H1 (cell line): ENCODE measurements around the gene BICDL1. TPM values are rescaled to one million over a fixed set of nuclear protein-coding genes. Genes with fewer than 3 reads are reported as not detected.

Experiments
- CTCF ChIA-PET: fragments of 300-600 bp; sonication (Branson Sonifier 250); formaldehyde crosslinking; loops from one replicate; lab custom pipeline; 2021; ENCODE audit not compliant: partially characterized antibody; lab: Charles Lee
- POLR2A ChIA-PET: fragments of 300-600 bp; sonication (Branson Sonifier 250); formaldehyde crosslinking; loops from one replicate; lab custom pipeline; 2021; ENCODE audit warnings: inconsistent platforms; ENCODE audit not compliant: partially characterized antibody; lab: Charles Lee
- DNase-seq, 2 experiments: peaks; one replicate each; pipeline versions ENCODE4 v3.0.0 to v3.0.0-alpha.2; 2010 to 2022; ENCODE audit warnings: low spot score in 2 of 2, low read depth in 1 of 2, mixed read lengths in 1 of 2
- FAIRE-seq: peaks from 2 replicates; lab custom pipeline; 2011; peaks lifted over from hg19 to GRCh38; lab: Jason Lieb, UNC
- H2AFZ ChIP-seq: 2 replicates; pipeline ENCODE4 v1.8.1; 2012; ENCODE audit warnings: low read length, inconsistent platforms
- H2AK5ac ChIP-seq: 2 replicates; pipeline ENCODE4 v1.6.1; 2013; ENCODE audit warnings: low read depth, low read length
- H2BK120ac ChIP-seq: replicated peaks from 2 replicates; pipeline ENCODE3; 2013; ENCODE audit warnings: low read depth, low read length, inconsistent platforms
- H2BK12ac ChIP-seq: 2 replicates; pipeline ENCODE4 v1.6.1; 2013; ENCODE audit warnings: low read depth, low read length
- H2BK15ac ChIP-seq: 2 replicates; pipeline ENCODE4 v1.6.1; 2013; ENCODE audit warnings: low read length
- H2BK20ac ChIP-seq: 2 replicates; pipeline ENCODE4 v1.6.1; 2013; ENCODE audit warnings: low read length
- H2BK5ac ChIP-seq: 2 replicates; pipeline ENCODE4 v1.6.1; 2013; ENCODE audit warnings: low read depth, low read length
- H3K14ac ChIP-seq: 2 replicates; pipeline ENCODE4 v1.6.1; 2013; ENCODE audit warnings: inconsistent platforms; ENCODE audit not compliant: insufficient read length
- H3K18ac ChIP-seq: 2 replicates; pipeline ENCODE4 v1.6.1; 2013; ENCODE audit warnings: low read length; ENCODE audit errors: extremely low read depth
- H3K23ac ChIP-seq: 2 replicates; pipeline ENCODE4 v1.6.1; 2013; ENCODE audit warnings: inconsistent platforms; ENCODE audit not compliant: insufficient read length
- H3K23me2 ChIP-seq: 2 replicates; pipeline ENCODE4 v1.6.1; 2013; ENCODE audit warnings: low read depth, low read length
- H3K27ac ChIP-seq: 2 replicates; pipeline ENCODE4 v1.6.1; 2011; ENCODE audit warnings: low read depth, low read length, inconsistent platforms
- H3K27me3 ChIP-seq, 4 experiments: replicated peaks in 1 of 4; 1 replicate in 1 of 4; 2 replicates in 3 of 4; pipeline versions ENCODE4 v1.6.1 to v1.8.1; 2011 to 2013; ENCODE audit warnings: low read length in 3 of 4, mild to moderate bottlenecking in 3 of 4, inconsistent platforms in 2 of 4, mixed read lengths in 2 of 4, moderate library complexity in 1 of 4; ENCODE audit not compliant: control insufficient read depth in 3 of 4, insufficient read depth in 3 of 4; ENCODE audit errors: extremely low read depth in 1 of 4
- H3K36me3 ChIP-seq, 4 experiments: 2 replicates each; pipeline versions ENCODE4 v1.6.1 to v1.8.1; 2011 to 2013; ENCODE audit warnings: mild to moderate bottlenecking in 4 of 4, low read length in 3 of 4, moderate library complexity in 2 of 4, control low read depth in 1 of 4, inconsistent platforms in 1 of 4; ENCODE audit not compliant: insufficient read depth in 4 of 4, control insufficient read depth in 2 of 4
- H3K4ac ChIP-seq: replicated peaks from 2 replicates; pipeline ENCODE3; 2013; ENCODE audit warnings: low read length, low read depth, mixed read lengths, inconsistent platforms; ENCODE audit not compliant: insufficient read length
- H3K4me1 ChIP-seq, 4 experiments: replicated peaks in 1 of 4; 1 replicate in 1 of 4; 2 replicates in 3 of 4; pipeline versions ENCODE4 v1.6.1 to v1.8.1; 2011 to 2013; ENCODE audit warnings: low read length in 3 of 4, inconsistent platforms in 2 of 4, mixed read lengths in 1 of 4; ENCODE audit not compliant: insufficient read depth in 4 of 4, control insufficient read depth in 3 of 4
- H3K4me2 ChIP-seq, 2 experiments: 2 replicates each; pipeline versions ENCODE4 v1.6.1 to v1.8.1; 2011 to 2013; ENCODE audit warnings: low read depth in 2 of 2, low read length in 2 of 2, control low read depth in 1 of 2, inconsistent platforms in 1 of 2, mild to moderate bottlenecking in 1 of 2; ENCODE audit not compliant: insufficient read depth in 1 of 2
- H3K4me3 ChIP-seq, 4 experiments: fragments of 200-600, 300-600 bp in 1 of 4; sonication (generic), shearing (Covaris generic), sonication (Bioruptor Twin) in 1 of 4; 2 replicates each; pipeline versions ENCODE4 v1.5.1 to v1.8.1; 2011 to 2016; ENCODE audit warnings: low read length in 4 of 4, low read depth in 3 of 4, control low read depth in 2 of 4, inconsistent platforms in 2 of 4, mild to moderate bottlenecking in 2 of 4, mixed read lengths in 1 of 4, moderate library complexity in 1 of 4; ENCODE audit not compliant: insufficient read depth in 2 of 4; ENCODE audit errors: extremely low read depth in 1 of 4
- H3K56ac ChIP-seq: replicated peaks from 2 replicates; pipeline ENCODE3; 2013; ENCODE audit warnings: low read depth, mild to moderate bottlenecking, mixed read lengths, low read length, inconsistent platforms; ENCODE audit not compliant: insufficient read length
- H3K79me1 ChIP-seq: 2 replicates; pipeline ENCODE4 v1.6.1; 2013; ENCODE audit warnings: low read depth, low read length, control low read depth
- H3K79me2 ChIP-seq, 2 experiments: 2 replicates each; pipeline versions ENCODE4 v1.6.1 to v1.8.1; 2012 to 2013; ENCODE audit warnings: low read length in 2 of 2, mild to moderate bottlenecking in 2 of 2, inconsistent platforms in 1 of 2; ENCODE audit not compliant: insufficient read depth in 2 of 2, control insufficient read depth in 1 of 2
- H3K9ac ChIP-seq, 4 experiments: replicated peaks in 1 of 4; 1 replicate in 1 of 4; 2 replicates in 3 of 4; pipeline versions ENCODE4 v1.6.1 to v1.8.1; 2011 to 2013; ENCODE audit warnings: low read depth in 3 of 4, low read length in 3 of 4, control low read depth in 2 of 4, mild to moderate bottlenecking in 2 of 4, moderate library complexity in 2 of 4, inconsistent platforms in 1 of 4; ENCODE audit errors: extremely low read depth in 1 of 4
- H3K9me3 ChIP-seq, 2 experiments: 2 replicates each; pipeline versions ENCODE4 v1.6.1 to v1.8.1; 2012 to 2013; ENCODE audit warnings: mild to moderate bottlenecking in 2 of 2, moderate library complexity in 2 of 2, control low read depth in 1 of 2, inconsistent platforms in 1 of 2, low read depth in 1 of 2, low read length in 1 of 2, mixed read lengths in 1 of 2; ENCODE audit not compliant: insufficient read depth in 2 of 2
- H4K20me1 ChIP-seq, 2 experiments: replicated peaks in 1 of 2; 2 replicates each; pipeline versions ENCODE3 to v1.8.1; 2011 to 2013; ENCODE audit warnings: inconsistent platforms in 2 of 2, low read length in 2 of 2, mild to moderate bottlenecking in 1 of 2; ENCODE audit not compliant: insufficient read depth in 2 of 2, control insufficient read depth in 1 of 2
- H4K5ac ChIP-seq: 2 replicates; pipeline ENCODE4 v1.6.1; 2013; ENCODE audit warnings: low read length, low read depth, mixed read lengths, inconsistent platforms; ENCODE audit not compliant: insufficient read length
- H4K8ac ChIP-seq: 2 replicates; pipeline ENCODE4 v1.8.0; 2013; ENCODE audit warnings: mild to moderate bottlenecking, moderate library complexity, low read length, inconsistent platforms; ENCODE audit not compliant: insufficient read depth; ENCODE audit errors: extremely low read depth
- H4K91ac ChIP-seq: replicated peaks from 2 replicates; pipeline ENCODE3; 2013; ENCODE audit warnings: low read length, mixed read lengths, inconsistent platforms; ENCODE audit not compliant: insufficient read length
- ASH2L ChIP-seq: fragments of 200-600, 300-600 bp; sonication (generic); IDR thresholded peaks from one replicate; pipeline ENCODE4 v1.7.1; 2017; ENCODE audit warnings: low read length
- BCL11A ChIP-seq, 2 experiments: IDR thresholded peaks; one replicate each; pipeline ENCODE4 v1.6.1; 2011; ENCODE audit warnings: low read depth in 2 of 2, low read length in 2 of 2, mild to moderate bottlenecking in 2 of 2
- CBX8 ChIP-seq: fragments of 300-800, 300-1000 bp; sonication (generic); IDR thresholded peaks from 2 replicates; pipeline ENCODE4 v1.7.1; 2016; ENCODE audit warnings: low read depth, low read length, borderline replicate concordance
- KDM1A ChIP-seq: fragments of 200-600, 300-600 bp; sonication (generic); IDR thresholded peaks from 2 replicates; pipeline ENCODE4 v1.7.1; 2016; ENCODE audit warnings: mild to moderate bottlenecking, low read length, borderline replicate concordance
- KDM5A ChIP-seq: fragments of 200-600 bp; IDR thresholded peaks from 2 replicates; pipeline ENCODE4 v1.7.1; 2012; ENCODE audit warnings: mild to moderate bottlenecking, low read length, inconsistent platforms, mixed read lengths
- MAFK ChIP-seq: IDR thresholded peaks from 2 replicates; pipeline ENCODE4 v1.6.1; 2012; ENCODE audit warnings: low read depth, mild to moderate bottlenecking, improper control_type of control experiment, low read length
- POLR2A ChIP-seq, 2 experiments: IDR thresholded peaks; 1 replicate in 1 of 2; 2 replicates in 1 of 2; pipeline ENCODE4 v1.6.1; 2011; ENCODE audit warnings: low read depth in 2 of 2, low read length in 2 of 2, mild to moderate bottlenecking in 2 of 2; ENCODE audit errors: control extremely low read depth in 1 of 2
- POLR2AphosphoS5 ChIP-seq: IDR thresholded peaks from 2 replicates; pipeline ENCODE4 v1.6.1; 2011; ENCODE audit warnings: low read depth, low read length
- RBBP5 ChIP-seq: IDR thresholded peaks from 2 replicates; pipeline ENCODE4 v1.7.1; 2012; ENCODE audit warnings: low read depth, mild to moderate bottlenecking, inconsistent platforms, low read length, moderate library complexity, borderline replicate concordance
- RFX5 ChIP-seq: IDR thresholded peaks from 2 replicates; pipeline ENCODE4 v1.6.1; 2011; ENCODE audit warnings: low read depth, low read length, improper control_type of control experiment, borderline replicate concordance
- SAP30 ChIP-seq: fragments of 300-600 bp; sonication (generic); IDR thresholded peaks from 2 replicates; pipeline ENCODE4 v1.7.1; 2012; ENCODE audit warnings: low read length, moderate library complexity, mild to moderate bottlenecking, inconsistent platforms; ENCODE audit not compliant: insufficient read depth, insufficient replicate concordance
- SP1 ChIP-seq: IDR thresholded peaks from 2 replicates; pipeline ENCODE4 v1.6.1; 2011; ENCODE audit warnings: low read depth, low read length
- TCF12 ChIP-seq: IDR thresholded peaks from 2 replicates; pipeline ENCODE4 v1.6.1; 2011; ENCODE audit warnings: low read depth, mild to moderate bottlenecking, low read length
- YY1 ChIP-seq: IDR thresholded peaks from 2 replicates; pipeline ENCODE4 v1.6.1; 2011; ENCODE audit warnings: low read depth, mild to moderate bottlenecking, low read length
- ZNF274 ChIP-seq: IDR thresholded peaks from 2 replicates; pipeline ENCODE4 v1.7.0; 2012; ENCODE audit warnings: low read length, borderline replicate concordance; ENCODE audit errors: extremely low read depth
- WGBS, 2 experiments: shearing (Covaris generic) in 1 of 2; methylation state at CpG; one replicate each; pipeline versions ENCODE4 v1.1.6 to v1.1.7; 2013 to 2015; ENCODE audit warnings: low lambda C conversion rate in 2 of 2, mixed read lengths in 2 of 2, inconsistent platforms in 1 of 2, low coverage in 1 of 2, missing lambda C conversion rate in 1 of 2; ENCODE audit not compliant: insufficient replicate concordance in 2 of 2, insufficient coverage in 1 of 2, insufficient read length in 1 of 2; ENCODE audit errors: extremely low coverage in 1 of 2, missing lambda C conversion rate in 1 of 2; 5-methylcytosine and 5-hydroxymethylcytosine counted together
- polyA plus RNA-seq, 7 experiments: library from polyadenylated mRNA; depleted of rRNA in 3 of 7; stranded (reverse) in 5 of 7; unstranded in 2 of 7; fragments of >200 nt in 5 of 7; fragments of 200-250 nt in 2 of 7; gene quantifications; 1 replicate in 5 of 7; 2 replicates in 1 of 7; 4 replicates in 1 of 7; pipeline versions ENCODE4 v1.2.1 to v1.2.3, GENCODE V29; 2011 to 2013; ENCODE audit warnings: missing spikeins in 2 of 7, mixed read lengths in 2 of 7
- total RNA-seq: library from RNA; stranded (reverse); fragmentation: NEBNext Ultra II Directional; extraction: Animal tissue kit (Norgen Biotek cat#: 25700); gene quantifications from 2 replicates; pipeline ENCODE4 v1.2.1, GENCODE V29; 2021

Gene BICDL1
- total and polyA plus RNA-seq, 2 of the 8 experiments (the other 6 are each of a cell fraction or from before 2014, with no cell fraction given): 17.2 to 25.9 TPM

DNA sequence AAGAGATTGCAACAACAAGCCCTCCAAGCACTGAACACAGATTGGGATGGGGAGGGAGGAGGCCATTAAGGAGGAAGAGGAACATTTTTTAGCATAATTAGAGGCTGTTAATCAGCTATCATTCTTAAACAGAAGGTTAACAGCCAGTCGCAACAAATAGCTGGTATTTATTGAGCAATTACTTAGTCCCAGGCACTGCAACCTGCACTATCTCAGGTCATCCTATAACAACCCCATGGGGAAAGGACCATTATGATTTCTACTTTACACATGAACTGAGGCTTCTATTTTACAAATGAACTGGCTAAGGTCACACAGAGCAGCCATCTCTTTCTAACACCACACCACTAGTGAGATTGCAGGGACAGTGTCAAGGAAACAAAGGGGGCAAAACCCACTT lies 117.1 kb downstream of the BICDL1 start:
- Histone ChIP-seq H3K9me3 (no peaks in the 10 kb centered on the region), H2BK120ac (no peak overlapping the region), H3K79me2 (peaks cover 0 to 68% of the 10 kb centered on the region in 2 experiments; a peak in 3 of 4 replicates), H3K9ac (no peak overlapping the region), H2BK5ac (no peak overlapping the region), H4K8ac (no peak overlapping the region), H3K79me1 (peaks cover 4% of the 10 kb centered on the region; the same call in 1 of the 2 replicates), H3K4me1 (peaks cover 4 to 21% (median 12%) of the 10 kb centered on the region in 4 experiments), H3K4me3 (no peak overlapping the region), H4K20me1 (peaks cover 3 to 12% of the 10 kb centered on the region in 2 experiments), H3K4ac (no peak overlapping the region), H2BK15ac (no peak overlapping the region), H3K27ac (no peak overlapping the region), H3K36me3 (peaks cover 0 to 7% (median 1%) of the 10 kb centered on the region in 4 experiments; a peak in 3 of 8 replicates), H3K56ac (no peak overlapping the region), H3K23ac (no peak overlapping the region), H4K5ac (no peak overlapping the region), H2BK20ac (no peak overlapping the region), H2AFZ (no peak overlapping the region), H3K27me3 (no peaks in the 10 kb centered on the region), H3K18ac (no peak overlapping the region), H3K4me2 (0 out of 4 replicates have a peak overlapping the region, but pooled peaks have one; percentile 3 to 30), H4K91ac (no peak overlapping the region), H2AK5ac (no peak overlapping the region), H3K23me2 (no peaks in the 10 kb centered on the region), H3K14ac (no peak overlapping the region), H2BK12ac (no peak overlapping the region)
- 100% methylated on average over 1 of the region's 1 CpG; no CpG with 5 or more reads in 1 of the 2 experiments for WGBS, 2 experiments
- DNase-seq (no peak), FAIRE-seq (no peak)
- ChIA-PET CTCF (no interaction called here), POLR2A (interaction anchor here (0.6 to 2.3 kb wide), 6 partner anchors 9 to 949 kb away, joined by 3 to 10 read pairs (median 6); partner anchors contain the start of gene RAB35)
- TF ChIP-seq RFX5: no peak
- TF ChIP-seq SP1: no peak
- TF ChIP-seq POLR2AphosphoS5: no peak
- no peak for TF ChIP-seq TCF12
- no peak for TF ChIP-seq RBBP5
- no peak for TF ChIP-seq ZNF274
- no peak for TF ChIP-seq POLR2A (IDR thresholded peaks at IDR 0.05; ENCODE audit: control extremely low read depth in 1 of 2, low read depth in 2 of 2, low read length in 2 of 2)
- TF ChIP-seq ASH2L: no peak
- no peak for TF ChIP-seq KDM5A
- TF ChIP-seq BCL11A (IDR thresholded peaks at IDR 0.05; ENCODE audit: low read depth in 2 of 2, low read length in 2 of 2): no peak
- no peak for TF ChIP-seq MAFK
- TF ChIP-seq SAP30: no peak
- no peak for TF ChIP-seq KDM1A
- no peak for TF ChIP-seq CBX8
- TF ChIP-seq YY1: no peak
